HG03354 (cell line): ENCODE results near the gene CCDC142.

Source experiments
- ATAC-seq: cut with Tn5 transposase; IDR thresholded peaks from one replicate; pipeline ENCODE4 v1.9.1; 2021; ENCODE audit warnings: mild to moderate bottlenecking; ENCODE audit not compliant: unreplicated experiment, poor library complexity, severe bottlenecking

Gene CCDC142

GRCh38 chr2:74482801-74483674, at the start of gene CCDC142, which contains the start of gene TTC31:
TSS of gene CCDC142 (minus strand) at chr2:74482998. CDS start at chr2:74482837, 161 bp downstream.
TSS of gene TTC31 (plus strand) at chr2:74483081. CDS start at chr2:74483096, 15 bp downstream.
- peak; percentile 94 for ATAC-seq

- no peak for ATAC-seq
These were observed 49.4 kb upstream of the CCDC142 start for GRCh38 chr2:74532222-74532621.

GRCh38 chr2:74531666-74532065, 48.9 kb upstream of the CCDC142 start:
- ATAC-seq: no peak

GRCh38 chr2:74530239-74531187, 47.7 kb upstream of the CCDC142 start:
- ATAC-seq: peak; percentile 36

- peak; percentile 83 for ATAC-seq
These were observed 46.8 kb upstream of the CCDC142 start, which contains the start of the genes AUP1 and HTRA2 for GRCh38 chr2:74529357-74530238. TSS of gene AUP1 (minus strand) at chr2:74529706. CDS start at chr2:74529629, 77 bp downstream. TSS of gene HTRA2 (plus strand) at chr2:74529933. CDS start at chr2:74530007, 74 bp downstream.

GRCh38 chr2:74528600-74529356, 46.0 kb upstream of the CCDC142 start:
- ATAC-seq: peak; percentile 15

GRCh38 chr2:74527741-74528140, 44.9 kb upstream of the CCDC142 start:
- no peak for ATAC-seq

GRCh38 chr2:74526649-74527230, 43.9 kb upstream of the CCDC142 start:
- ATAC-seq: no peak

- ATAC-seq: no peak
These were observed 43.2 kb upstream of the CCDC142 start, which contains the start of gene DQX1 for GRCh38 chr2:74525717-74526648. TSS of gene DQX1 (minus strand) at chr2:74526231. CDS start at chr2:74525729, 502 bp downstream.

GRCh38 chr2:74524955-74525716, 42.3 kb upstream of the CCDC142 start:
- no peak for ATAC-seq

- no peak for ATAC-seq
These were observed 41.2 kb upstream of the CCDC142 start for GRCh38 chr2:74524005-74524404.

GRCh38 chr2:74522516-74522915, 39.7 kb upstream of the CCDC142 start:
- no peak for ATAC-seq

GRCh38 chr2:74516650-74517049, 33.9 kb upstream of the CCDC142 start:
- no peak for ATAC-seq

- ATAC-seq: peak; percentile 65
These were observed 33.3 kb upstream of the CCDC142 start for GRCh38 chr2:74515981-74516633.

GRCh38 chr2:74515271-74515980, 32.6 kb upstream of the CCDC142 start:
- no peak for ATAC-seq
